Measurements from ENCODE around the gene TAS2R13. TPM values are rescaled to one million over a fixed set of nuclear protein-coding genes. Genes with fewer than 3 reads are reported as not detected.

The TAS2R13 gene
- total RNA-seq, result 1 to 10 TPM; 3.1 to 7.3 TPM

DNA sequence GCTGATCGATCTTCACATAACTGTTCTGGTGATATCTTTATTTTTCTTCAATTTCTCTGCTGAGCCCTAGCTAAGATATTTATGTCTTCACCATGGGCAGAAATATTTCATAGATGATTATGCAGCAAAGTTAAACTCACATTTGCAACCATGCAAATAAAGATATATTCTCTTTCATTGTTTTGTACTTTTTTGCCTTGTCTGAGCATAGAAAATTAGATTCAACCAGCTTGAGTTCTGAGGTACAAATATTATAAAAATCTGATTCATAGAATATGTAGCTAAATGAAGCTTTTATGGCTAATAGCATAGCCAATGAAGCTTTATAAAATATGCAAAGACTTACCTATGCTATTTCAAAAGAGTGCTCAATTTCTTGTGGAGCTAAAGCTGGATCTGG, at the start of gene TAS2R13:
TSS of gene TAS2R13 (minus strand) at position 101 of the 400 bp plus-strand sequence. CDS start 264 bp downstream, outside the sequence.
- ATAC-seq (ENCODE audit: insufficient number of reproducible peaks, low FRiP score, low read depth), result no peak
- Histone ChIP-seq H3K9me3 (peaks cover 3% of the 10 kb centered on the region), H3K4me3 (no peak within 1 kb of the TSS), H3K4me1 (ENCODE audit: control insufficient read depth in 1 of 2, low read depth in 2 of 2) (no peaks in the 10 kb centered on the region), H3K27ac (no peak within 1 kb of the TSS), H3K36me3 (no peaks in the 10 kb centered on the region), H3K27me3 (replicated peaks; ENCODE audit: insufficient read depth) (no peaks in the 10 kb centered on the region)
- DNase-seq (ENCODE audit: low spot score), result no peak
- no peak for TF ChIP-seq CTCF (IDR thresholded peaks at IDR 0.05)

- H3K9me3 ChIP-seq, result no peaks in the 10 kb centered on the region
- no peak overlapping the region for H3K27ac ChIP-seq
- H3K4me3 ChIP-seq, result no peak overlapping the region
- H3K27me3 ChIP-seq (replicated peaks; ENCODE audit: insufficient read depth), result no peaks in the 10 kb centered on the region
- peaks cover 0 to 5% of the 10 kb centered on the region in 2 donors for H3K4me1 ChIP-seq (ENCODE audit: control insufficient read depth in 1 of 2, low read depth in 2 of 2)
- no peaks in the 10 kb centered on the region for H3K36me3 ChIP-seq
- ATAC-seq (ENCODE audit: insufficient number of reproducible peaks, low FRiP score, low read depth) (no peak), DNase-seq (ENCODE audit: low spot score) (no peak)
- no peak for TF ChIP-seq CTCF (IDR thresholded peaks at IDR 0.05)
These were observed 48.4 kb upstream of the TAS2R13 start for GRCh38 chr12:10957741-10958140.

- Histone ChIP-seq H3K27ac (no peak overlapping the region), H3K4me3 (no peak overlapping the region), H3K36me3 (no peaks in the 10 kb centered on the region), H3K9me3 (no peaks in the 10 kb centered on the region), H3K27me3 (replicated peaks; ENCODE audit: insufficient read depth) (no peaks in the 10 kb centered on the region), H3K4me1 (ENCODE audit: control insufficient read depth in 1 of 2, low read depth in 2 of 2) (peaks cover 0 to 7% of the 10 kb centered on the region in 2 donors)
- no peak for TF ChIP-seq CTCF (IDR thresholded peaks at IDR 0.05)
- DNase-seq (ENCODE audit: low spot score), result no peak
- ATAC-seq (ENCODE audit: insufficient number of reproducible peaks, low FRiP score, low read depth), result no peak
These were observed 46.7 kb upstream of the TAS2R13 start for GRCh38 chr12:10956085-10956484.

DNA sequence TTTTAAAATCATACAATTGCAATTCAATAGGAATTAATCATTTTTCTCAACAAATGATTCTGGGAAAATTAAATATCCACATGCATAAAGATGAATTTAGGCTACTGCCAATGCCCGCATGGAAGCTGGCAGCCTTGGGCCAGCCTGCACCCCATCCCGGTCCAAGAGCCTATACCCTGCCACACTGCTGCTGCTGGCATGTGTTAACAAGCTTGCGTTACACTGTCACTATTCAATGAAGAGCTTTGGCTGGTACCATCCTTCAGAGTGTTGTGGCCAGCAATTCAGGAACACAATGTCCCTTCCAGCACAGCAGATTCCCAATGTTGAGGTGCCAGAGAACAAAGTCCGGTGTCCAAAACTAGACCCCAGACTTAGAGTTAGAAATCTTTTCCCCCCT, 43.3 kb upstream of the TAS2R13 start:
- no peaks in the 10 kb centered on the region for H3K9me3 ChIP-seq
- no peaks in the 10 kb centered on the region for H3K36me3 ChIP-seq
- peaks cover 0 to 7% of the 10 kb centered on the region in 2 donors for H3K4me1 ChIP-seq (ENCODE audit: control insufficient read depth in 1 of 2, low read depth in 2 of 2)
- no peak overlapping the region for H3K4me3 ChIP-seq
- H3K27ac ChIP-seq, result no peak overlapping the region
- no peak for DNase-seq (ENCODE audit: low spot score)
- no peak for ATAC-seq (ENCODE audit: insufficient number of reproducible peaks, low FRiP score, low read depth)
- H3K27me3 ChIP-seq (replicated peaks; ENCODE audit: insufficient read depth), result no peaks in the 10 kb centered on the region
- no peak for TF ChIP-seq CTCF (IDR thresholded peaks at IDR 0.05)

DNA sequence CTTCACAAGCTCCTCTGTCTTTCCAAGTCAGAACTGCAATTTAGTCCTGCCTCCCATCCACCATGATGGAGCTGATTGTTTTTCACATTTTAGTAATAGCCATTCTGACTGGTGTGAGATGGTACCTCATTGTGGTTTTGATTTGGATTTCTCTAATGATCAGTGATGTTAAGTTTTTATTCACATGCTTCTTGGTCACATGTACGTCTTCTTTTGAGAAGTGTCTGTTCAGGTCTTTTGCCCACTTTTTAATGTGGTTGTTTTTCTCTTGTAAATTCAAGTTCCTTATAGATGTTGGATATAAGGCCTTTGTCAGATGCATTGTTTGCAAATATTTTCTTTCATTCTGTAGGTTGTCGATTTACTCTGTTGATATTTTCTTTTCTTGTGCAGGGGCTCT, 33.8 kb upstream of the TAS2R13 start:
- no peaks in the 10 kb centered on the region for H3K4me1 ChIP-seq (ENCODE audit: control insufficient read depth in 1 of 2, low read depth in 2 of 2)
- no peak overlapping the region for H3K27ac ChIP-seq
- H3K4me3 ChIP-seq, result no peak overlapping the region
- no peak for ATAC-seq (ENCODE audit: insufficient number of reproducible peaks, low FRiP score, low read depth)
- TF ChIP-seq CTCF (IDR thresholded peaks at IDR 0.05), result no peak
- H3K27me3 ChIP-seq (replicated peaks; ENCODE audit: insufficient read depth), result no peaks in the 10 kb centered on the region
- H3K36me3 ChIP-seq, result no peaks in the 10 kb centered on the region
- H3K9me3 ChIP-seq, result no peaks in the 10 kb centered on the region
- DNase-seq (ENCODE audit: low spot score), result no peak
